Keratinocyte (primary cell): Measurements from ENCODE around the gene LRBA.

Experiments used
- CTCF ChIP-seq, 3 experiments: IDR thresholded peaks in 1 of 3; conservative IDR thresholded peaks in 1 of 3; optimal IDR thresholded peaks in 1 of 3; 2 replicates in 2 of 3; 3 replicates in 1 of 3; pipeline versions ENCODE3 to v1.5.1; 2011; ENCODE audit warnings: low read length in 3 of 3, mild to moderate bottlenecking in 3 of 3, moderate library complexity in 2 of 3, control low read depth in 1 of 3, inconsistent platforms in 1 of 3; ENCODE audit not compliant: insufficient read depth in 2 of 3; ENCODE audit errors: extremely low read depth in 1 of 3
- EZH2 ChIP-seq: IDR thresholded peaks from one replicate; pipeline ENCODE4 v1.6.1; 2012; ENCODE audit warnings: inconsistent platforms, mild to moderate bottlenecking, low read length, moderate library complexity

GRCh38 chr4:150647008-150647407 is 368.1 kb downstream of the LRBA start:
- TF ChIP-seq CTCF (optimal IDR thresholded peaks at IDR 0.05 in 1 of 3, IDR thresholded peaks at IDR 0.05 in 1 of 3, conservative IDR thresholded peaks at IDR 0.05 in 1 of 3; ENCODE audit: extremely low read depth in 1 of 3, insufficient read depth in 2 of 3, low read length in 3 of 3) (no peak), EZH2 (no peak)
